DND-41 (cell line): ENCODE results near the gene MYO1E.

Experiments used
- EZH2 ChIP-seq: IDR thresholded peaks from 3 replicates; pipeline ENCODE4 v1.6.1; 2012; ENCODE audit warnings: borderline replicate concordance, low read depth, mild to moderate bottlenecking, moderate library complexity, low read length, inconsistent platforms; ENCODE audit not compliant: severe bottlenecking
- TF ChIP-seq, protein P1 (sequence below): IDR thresholded peaks from 2 replicates; pipeline ENCODE4 v1.5.1; 2012; ENCODE audit warnings: borderline replicate concordance, low read length, moderate library complexity, mild to moderate bottlenecking; ENCODE audit not compliant: poor library complexity, severe bottlenecking; ENCODE audit errors: extremely low read depth

DNA sequence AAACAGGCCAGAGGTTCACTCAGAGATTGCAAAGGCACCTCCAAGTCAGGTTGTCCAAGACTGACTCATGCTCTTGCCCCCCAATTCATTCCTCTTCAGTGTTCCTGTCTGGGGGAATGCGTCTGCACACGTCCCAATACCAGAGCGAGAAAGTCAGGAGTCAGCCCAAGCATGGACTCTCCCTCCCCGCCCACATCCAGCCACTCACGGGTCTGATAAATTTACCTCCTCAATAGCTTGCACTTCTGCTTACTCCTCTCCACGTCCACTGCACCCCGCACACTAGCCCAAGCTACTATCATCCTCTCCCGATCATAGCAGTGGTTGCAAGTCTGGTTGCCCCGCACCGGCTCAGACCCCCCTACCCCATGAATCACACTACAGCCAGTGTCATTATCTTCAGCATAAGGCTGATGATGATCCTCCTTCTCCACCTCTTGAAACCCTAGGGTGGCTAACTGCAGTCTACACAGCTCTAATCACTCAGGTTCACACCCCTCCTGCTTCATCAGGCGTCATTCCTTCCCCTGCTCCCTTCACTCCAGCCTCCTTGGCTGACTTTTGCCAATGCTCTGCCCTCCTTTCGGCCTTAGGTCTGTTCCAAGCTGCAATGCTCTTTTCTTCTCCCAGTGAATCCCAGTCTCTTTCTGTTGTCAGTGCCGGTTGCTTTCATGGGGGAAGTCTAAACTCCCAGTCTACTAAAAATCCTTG, 27.6 kb upstream of the MYO1E start:
- no peak for TF ChIP-seq EZH2
- TF ChIP-seq, protein P1, sequence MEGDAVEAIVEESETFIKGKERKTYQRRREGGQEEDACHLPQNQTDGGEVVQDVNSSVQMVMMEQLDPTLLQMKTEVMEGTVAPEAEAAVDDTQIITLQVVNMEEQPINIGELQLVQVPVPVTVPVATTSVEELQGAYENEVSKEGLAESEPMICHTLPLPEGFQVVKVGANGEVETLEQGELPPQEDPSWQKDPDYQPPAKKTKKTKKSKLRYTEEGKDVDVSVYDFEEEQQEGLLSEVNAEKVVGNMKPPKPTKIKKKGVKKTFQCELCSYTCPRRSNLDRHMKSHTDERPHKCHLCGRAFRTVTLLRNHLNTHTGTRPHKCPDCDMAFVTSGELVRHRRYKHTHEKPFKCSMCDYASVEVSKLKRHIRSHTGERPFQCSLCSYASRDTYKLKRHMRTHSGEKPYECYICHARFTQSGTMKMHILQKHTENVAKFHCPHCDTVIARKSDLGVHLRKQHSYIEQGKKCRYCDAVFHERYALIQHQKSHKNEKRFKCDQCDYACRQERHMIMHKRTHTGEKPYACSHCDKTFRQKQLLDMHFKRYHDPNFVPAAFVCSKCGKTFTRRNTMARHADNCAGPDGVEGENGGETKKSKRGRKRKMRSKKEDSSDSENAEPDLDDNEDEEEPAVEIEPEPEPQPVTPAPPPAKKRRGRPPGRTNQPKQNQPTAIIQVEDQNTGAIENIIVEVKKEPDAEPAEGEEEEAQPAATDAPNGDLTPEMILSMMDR, result no peak
